ENCODE data around the gene MVB12B.

Gene MVB12B

GRCh38 chr9:126491568-126491879, 164.9 kb downstream of the MVB12B start:
- Mint-ChIP-seq H3K27ac (no peak overlapping the region), H3K4me1 (ENCODE audit: low read depth) (peaks cover 40% of the 10 kb centered on the region), H3K36me3 (ENCODE audit: low read depth) (peaks cover 80% of the 10 kb centered on the region), H3K4me3 (no peak overlapping the region), H3K27me3 (peaks cover 5% of the 10 kb centered on the region), H3K9me3 (no peaks in the 10 kb centered on the region)
- intact Hi-C loops (cut with micrococcal nuclease): loop anchor here (2.0 to 10.0 kb wide), 4 partner anchors 93 to 1087 kb away; no protein-coding TSS in a partner anchor

DNA sequence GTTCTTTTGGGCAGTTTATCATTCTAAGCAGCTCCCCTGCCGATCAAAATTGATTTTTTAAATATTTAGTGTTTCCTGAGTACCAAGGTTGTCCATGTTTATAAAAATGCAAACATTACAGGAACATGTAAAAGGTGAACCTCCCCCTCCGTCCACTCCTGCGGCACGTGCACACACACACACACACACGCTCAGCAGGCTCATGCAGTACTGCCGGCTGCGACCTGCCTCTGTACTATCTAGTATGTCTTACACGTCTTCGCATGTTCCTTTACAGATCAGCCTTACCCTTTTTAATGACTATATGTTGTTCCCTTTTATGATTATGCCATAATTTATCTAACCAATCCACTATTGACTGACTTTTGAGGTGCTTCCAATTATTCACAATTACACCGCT, 165.3 kb downstream of the MVB12B start:
- intact Hi-C loops (cut with micrococcal nuclease): loop anchor here (2.0 to 10.0 kb wide), 4 partner anchors 93 to 1087 kb away; no protein-coding TSS in a partner anchor
- Mint-ChIP-seq H3K27me3 (peaks cover 9% of the 10 kb centered on the region), H3K27ac (no peak overlapping the region), H3K9me3 (no peaks in the 10 kb centered on the region), H3K4me1 (ENCODE audit: low read depth) (peaks cover 45% of the 10 kb centered on the region), H3K36me3 (ENCODE audit: low read depth) (peaks cover 80% of the 10 kb centered on the region), H3K4me3 (no peak overlapping the region)

DNA sequence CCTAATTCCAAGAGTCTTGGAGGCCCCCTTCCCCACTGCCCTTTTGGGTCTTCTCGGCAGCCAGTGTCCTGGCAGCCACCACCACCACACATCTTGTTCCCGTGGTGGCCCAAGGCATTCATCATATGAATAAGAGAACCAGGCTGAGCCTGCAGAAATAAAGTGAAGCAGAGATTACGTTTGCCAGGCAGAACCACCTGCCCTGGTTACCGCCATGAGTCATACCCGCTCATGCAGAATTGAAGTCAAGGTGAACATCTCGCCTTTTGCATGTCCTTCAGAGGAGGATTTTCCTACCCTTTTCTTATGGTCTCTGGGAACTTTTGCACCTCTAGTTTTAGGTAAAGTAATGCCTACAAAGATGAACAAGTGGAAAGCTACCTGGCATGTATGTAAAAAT, 167.6 kb downstream of the MVB12B start:
- Mint-ChIP-seq H3K27me3 (peaks cover 10% of the 10 kb centered on the region), H3K4me1 (ENCODE audit: low read depth) (peaks cover 45% of the 10 kb centered on the region)

GRCh38 chr9:126494746-126495145, 168.1 kb downstream of the MVB12B start:
- Mint-ChIP-seq H3K36me3 (ENCODE audit: low read depth) (peaks cover 79% of the 10 kb centered on the region), H3K9me3 (no peaks in the 10 kb centered on the region), H3K4me1 (ENCODE audit: low read depth) (peaks cover 45% of the 10 kb centered on the region), H3K27ac (no peak overlapping the region), H3K4me3 (no peak overlapping the region), H3K27me3 (peaks cover 12% of the 10 kb centered on the region)
- intact Hi-C loops (cut with micrococcal nuclease): loop anchor here (5.0 to 10.0 kb wide), 2 partner anchors 192 to 1090 kb away; no protein-coding TSS in a partner anchor

More for the DNA sequence above, 167.6 kb downstream of the MVB12B start:
- Mint-ChIP-seq H3K27ac (no peak overlapping the region), H3K9me3 (no peaks in the 10 kb centered on the region), H3K4me3 (no peak overlapping the region), H3K36me3 (ENCODE audit: low read depth) (peaks cover 79% of the 10 kb centered on the region)
- intact Hi-C loops (cut with micrococcal nuclease): loop anchor here (5.0 to 10.0 kb wide), 2 partner anchors 192 to 1089 kb away; no protein-coding TSS in a partner anchor

- Mint-ChIP-seq H3K4me1 (ENCODE audit: low read depth) (peaks cover 45% of the 10 kb centered on the region), H3K4me3 (no peak overlapping the region), H3K27me3 (peaks cover 18% of the 10 kb centered on the region), H3K36me3 (ENCODE audit: low read depth) (peaks cover 86% of the 10 kb centered on the region), H3K9me3 (no peaks in the 10 kb centered on the region), H3K27ac (no peak overlapping the region)
- intact Hi-C loops (cut with micrococcal nuclease): loop anchor here (10.0 kb wide), 1 partner anchor 1091 kb away; no protein-coding TSS in a partner anchor
Observed at GRCh38 chr9:126495411-126496180, 169.0 kb downstream of the MVB12B start.

DNA sequence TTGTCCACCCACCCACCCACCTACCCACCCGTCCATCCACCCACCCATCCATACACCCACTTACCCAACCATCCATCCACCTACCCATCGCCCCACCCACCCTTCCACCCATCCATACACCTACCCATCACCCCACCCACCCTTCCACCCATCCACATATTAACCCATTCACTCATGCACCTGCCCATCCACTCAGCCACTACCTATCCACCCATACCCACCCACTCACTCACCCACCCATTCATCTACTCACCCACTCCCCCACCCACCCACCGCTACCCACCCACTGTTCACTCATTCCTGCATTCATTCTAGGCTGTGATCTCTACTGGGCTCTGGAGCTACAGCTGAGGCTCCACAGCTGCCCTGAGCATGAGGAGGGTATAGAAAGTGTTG, 169.6 kb downstream of the MVB12B start:
- Mint-ChIP-seq H3K4me3 (no peak overlapping the region), H3K27ac (no peak overlapping the region), H3K9me3 (no peaks in the 10 kb centered on the region), H3K4me1 (ENCODE audit: low read depth) (peaks cover 48% of the 10 kb centered on the region), H3K36me3 (ENCODE audit: low read depth) (peaks cover 91% of the 10 kb centered on the region), H3K27me3 (peaks cover 21% of the 10 kb centered on the region)
- intact Hi-C loops (cut with micrococcal nuclease): loop anchor here (10.0 kb wide), 1 partner anchor 1091 kb away; no protein-coding TSS in a partner anchor

DNA sequence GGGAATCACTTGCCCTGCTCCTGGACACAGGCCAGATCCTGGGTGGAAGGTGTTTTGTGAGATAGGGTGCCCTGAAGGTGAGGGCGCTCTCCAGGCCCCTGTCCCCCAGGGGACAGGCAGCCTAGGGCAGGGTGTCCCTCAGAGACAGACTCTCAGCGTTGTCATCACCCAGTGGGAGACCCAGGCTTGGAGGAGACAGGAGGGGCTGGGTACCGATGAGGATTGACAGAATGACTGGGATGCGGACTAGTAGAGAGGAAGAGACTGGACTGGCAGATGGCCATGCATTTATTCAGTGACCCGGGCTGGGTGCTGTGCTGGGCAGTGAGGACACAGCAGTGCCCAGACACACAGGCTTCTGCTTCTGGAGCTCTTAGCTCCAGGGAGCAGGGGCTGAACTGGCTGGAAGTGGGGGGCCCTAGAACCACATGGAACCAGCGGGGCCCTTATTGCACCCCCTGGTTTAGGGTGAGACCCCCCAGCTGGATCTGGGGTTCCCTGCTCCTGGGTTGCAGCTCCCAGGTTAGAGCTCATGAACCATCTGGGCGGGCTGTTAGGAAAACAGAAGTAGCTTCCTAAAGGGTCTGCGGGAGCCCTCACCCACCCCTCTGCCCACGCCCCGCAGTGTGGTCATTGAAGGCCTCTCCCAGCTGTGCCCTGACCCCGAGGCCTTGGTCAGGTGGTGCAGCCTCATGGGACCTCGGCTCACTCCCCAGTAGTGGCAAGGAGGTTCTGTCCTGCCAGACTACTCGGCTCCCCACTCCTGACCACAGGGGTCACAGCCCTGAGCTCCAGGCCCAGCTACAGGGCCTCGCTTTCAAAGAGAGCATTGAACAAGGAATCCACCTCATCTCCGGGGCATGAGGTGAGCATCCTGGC, 170.4 kb downstream of the MVB12B start:
- Mint-ChIP-seq H3K27ac (peak overlapping the region; percentile 48), H3K4me3 (no peak overlapping the region), H3K9me3 (no peaks in the 10 kb centered on the region), H3K27me3 (peaks cover 21% of the 10 kb centered on the region), H3K4me1 (ENCODE audit: low read depth) (peaks cover 49% of the 10 kb centered on the region), H3K36me3 (ENCODE audit: low read depth) (peaks cover 95% of the 10 kb centered on the region)
- intact Hi-C loops (cut with micrococcal nuclease): loop anchor here (10.0 kb wide), 1 partner anchor 1092 kb away; no protein-coding TSS in a partner anchor

DNA sequence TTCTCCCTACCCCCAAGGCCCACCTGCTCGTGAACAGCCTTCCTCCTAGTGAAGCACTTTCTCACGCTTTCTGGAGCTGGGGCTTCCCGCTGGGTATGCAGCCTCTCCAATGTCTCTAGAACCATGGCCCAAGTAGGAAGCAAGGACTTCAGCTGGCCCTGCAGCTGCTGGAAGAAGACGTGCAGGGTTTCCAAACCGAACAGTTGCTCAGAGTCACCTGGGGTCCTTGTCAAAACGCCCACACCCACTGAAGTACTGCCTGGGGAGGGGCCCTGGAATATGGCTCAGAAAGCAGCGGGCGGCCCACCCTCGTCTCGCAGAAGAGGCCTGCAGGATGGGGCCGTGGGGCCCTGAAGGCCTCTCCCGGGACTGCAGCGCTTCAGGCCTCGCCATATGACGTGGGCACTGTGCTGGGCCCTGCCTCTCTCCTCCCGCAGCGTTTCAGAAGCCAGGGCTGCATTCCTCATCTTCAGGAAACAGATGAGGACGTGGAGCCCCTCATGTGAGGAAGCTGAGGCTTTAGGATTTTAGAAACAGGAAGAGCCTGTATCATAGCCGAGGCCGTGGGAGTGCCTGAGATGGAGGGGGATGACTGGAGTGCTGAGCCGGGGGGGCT, 171.1 kb downstream of the MVB12B start:
- peak overlapping the region; percentile 48 for H3K27ac Mint-ChIP-seq

DNA sequence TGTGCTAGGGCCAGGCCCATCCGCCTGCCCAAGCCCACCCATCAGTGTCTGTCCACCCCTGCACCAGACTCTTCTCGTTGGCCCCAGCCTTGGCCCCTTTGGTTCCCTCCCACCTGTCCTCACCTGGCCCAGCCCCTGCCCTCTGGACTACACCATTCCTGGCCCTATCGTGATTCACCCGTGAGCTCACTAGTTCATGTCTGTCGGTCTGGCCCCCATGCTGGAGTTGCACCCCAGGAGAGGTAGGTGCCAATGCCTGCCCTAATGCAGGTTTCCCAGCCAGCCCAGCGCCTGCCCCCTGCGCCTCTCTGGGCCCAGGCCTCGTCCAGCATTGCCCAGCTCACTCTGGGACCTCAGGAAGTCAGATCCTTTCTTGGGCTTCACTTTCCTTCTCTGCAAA, 171.7 kb downstream of the MVB12B start:
- intact Hi-C loops (cut with micrococcal nuclease): loop anchor here (2.0 to 10.0 kb wide), 2 partner anchors 60 to 1094 kb away; no protein-coding TSS in a partner anchor
- H3K4me3 Mint-ChIP-seq: no peak overlapping the region
- peaks cover 98% of the 10 kb centered on the region for H3K36me3 Mint-ChIP-seq (ENCODE audit: low read depth)
- no peak overlapping the region for H3K27ac Mint-ChIP-seq
- H3K27me3 Mint-ChIP-seq: peaks cover 21% of the 10 kb centered on the region
- peaks cover 49% of the 10 kb centered on the region for H3K4me1 Mint-ChIP-seq (ENCODE audit: low read depth)
- H3K9me3 Mint-ChIP-seq: no peaks in the 10 kb centered on the region

More for the DNA sequence above, 171.1 kb downstream of the MVB12B start:
- Mint-ChIP-seq H3K9me3 (no peaks in the 10 kb centered on the region), H3K4me1 (ENCODE audit: low read depth) (peaks cover 49% of the 10 kb centered on the region), H3K27me3 (peaks cover 21% of the 10 kb centered on the region), H3K36me3 (ENCODE audit: low read depth) (peaks cover 95% of the 10 kb centered on the region), H3K4me3 (peak overlapping the region; percentile 9)
- intact Hi-C loops (cut with micrococcal nuclease): loop anchor here (2.0 to 10.0 kb wide), 2 partner anchors 61 to 1093 kb away; no protein-coding TSS in a partner anchor

DNA sequence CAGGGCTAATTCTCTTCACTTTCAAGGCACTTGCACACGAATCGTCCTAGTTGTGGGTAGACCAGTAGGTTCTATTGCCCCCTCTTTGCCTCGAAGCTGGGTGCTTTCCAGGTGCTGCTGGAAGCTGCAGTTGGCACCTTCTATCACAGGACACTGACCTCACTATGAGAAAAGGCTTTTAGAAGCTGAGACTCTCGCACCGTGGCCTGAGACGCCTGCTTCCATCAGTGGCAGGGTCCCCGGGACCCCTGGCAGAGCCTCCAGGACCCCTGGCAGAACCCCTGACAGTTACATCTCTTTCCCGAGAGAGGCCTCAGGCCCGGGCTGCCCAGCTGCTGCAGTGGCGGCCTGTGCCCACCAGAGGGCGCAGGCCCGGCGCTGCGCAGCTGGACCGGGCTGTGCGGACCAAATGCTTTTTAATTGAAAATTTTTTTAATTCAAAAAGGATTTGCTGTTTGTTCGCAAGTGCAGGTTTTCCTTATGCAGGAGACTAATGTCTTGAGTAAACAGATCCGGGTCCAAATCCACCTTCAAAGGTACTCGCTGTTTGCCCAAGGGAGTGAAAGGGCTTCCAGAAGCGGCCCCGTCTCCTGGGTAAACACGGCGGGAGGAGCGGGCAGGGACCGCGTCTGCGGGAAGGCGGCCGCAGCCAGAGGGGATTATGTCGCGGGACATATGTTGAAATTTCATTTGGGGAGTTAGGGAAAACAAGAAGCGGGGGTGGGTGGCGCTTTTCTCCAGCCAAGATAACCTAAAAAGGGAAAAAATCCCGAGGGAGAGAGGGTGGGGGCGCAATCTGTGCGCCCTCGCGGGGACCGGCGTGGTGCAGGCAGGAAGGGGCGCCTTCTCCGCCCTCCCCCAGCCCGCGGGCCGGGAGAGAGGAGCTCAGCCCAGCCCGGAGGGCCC, 172.6 kb downstream of the MVB12B start:
- peak overlapping the region; percentile 71 for H3K4me3 Mint-ChIP-seq
- intact Hi-C loops (cut with micrococcal nuclease): loop anchor here (2.0 to 10.0 kb wide), 2 partner anchors 60 to 1094 kb away; no protein-coding TSS in a partner anchor
- H3K9me3 Mint-ChIP-seq: no peaks in the 10 kb centered on the region
- peaks cover 21% of the 10 kb centered on the region for H3K27me3 Mint-ChIP-seq
- H3K27ac Mint-ChIP-seq: peak overlapping the region; percentile 29
- H3K4me1 Mint-ChIP-seq (ENCODE audit: low read depth): peaks cover 49% of the 10 kb centered on the region
- H3K36me3 Mint-ChIP-seq (ENCODE audit: low read depth): peaks cover 98% of the 10 kb centered on the region

DNA sequence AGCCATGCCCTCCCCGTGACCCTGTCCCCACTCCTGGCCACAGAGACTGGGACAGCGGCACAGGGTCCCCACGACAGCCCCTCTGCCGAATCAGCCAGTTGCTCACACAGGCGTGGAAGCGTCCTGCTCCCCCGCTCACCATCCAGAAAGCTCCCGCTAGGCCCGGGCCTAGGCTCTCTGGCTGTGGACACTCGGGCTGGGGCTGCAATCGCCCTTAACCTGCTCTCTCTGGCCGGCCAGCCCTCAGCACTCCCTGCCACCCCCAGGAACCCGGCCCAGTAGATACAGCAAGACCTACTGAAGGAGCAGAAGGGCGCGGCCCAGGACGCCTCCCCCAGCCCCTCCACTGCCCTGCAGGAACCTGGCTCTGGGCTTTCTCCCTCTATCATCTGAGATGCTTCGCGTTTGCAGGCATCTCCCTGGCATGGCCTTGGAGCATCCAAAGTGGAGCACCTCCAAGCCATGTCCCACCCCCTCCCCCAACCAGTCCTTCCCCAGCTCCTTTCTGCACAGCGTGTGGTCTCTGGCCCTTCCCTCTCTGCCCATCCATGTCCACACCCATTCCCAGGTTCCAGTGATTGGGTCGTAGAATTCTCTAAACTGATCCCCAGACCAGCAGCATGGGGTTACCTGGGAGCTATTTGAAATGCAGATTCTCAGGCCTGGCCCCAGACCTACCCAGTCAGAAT, 173.4 kb downstream of the MVB12B start:
- Mint-ChIP-seq H3K27ac (peak overlapping the region; percentile 29), H3K9me3 (no peaks in the 10 kb centered on the region), H3K4me3 (no peak overlapping the region), H3K4me1 (ENCODE audit: low read depth) (peaks cover 49% of the 10 kb centered on the region), H3K27me3 (peaks cover 21% of the 10 kb centered on the region), H3K36me3 (ENCODE audit: low read depth) (peaks cover 98% of the 10 kb centered on the region)
- intact Hi-C loops (cut with micrococcal nuclease): loop anchor here (2.0 to 10.0 kb wide), 2 partner anchors 59 to 1095 kb away; no protein-coding TSS in a partner anchor
